Stimulated activated CD8-positive, alpha-beta memory T cell treated with anti-CD3 and anti-CD28 coated beads, Interleukin-4, amount 100 ng/mL, for 24 hours (primary cell): ENCODE measurements around the gene ZNF329.

ENCODE experiments used
- DNase-seq: peaks from one replicate; pipeline ENCODE4 v3.0.0-alpha.2; 2020; ENCODE audit warnings: low read depth

The ZNF329 gene

DNA sequence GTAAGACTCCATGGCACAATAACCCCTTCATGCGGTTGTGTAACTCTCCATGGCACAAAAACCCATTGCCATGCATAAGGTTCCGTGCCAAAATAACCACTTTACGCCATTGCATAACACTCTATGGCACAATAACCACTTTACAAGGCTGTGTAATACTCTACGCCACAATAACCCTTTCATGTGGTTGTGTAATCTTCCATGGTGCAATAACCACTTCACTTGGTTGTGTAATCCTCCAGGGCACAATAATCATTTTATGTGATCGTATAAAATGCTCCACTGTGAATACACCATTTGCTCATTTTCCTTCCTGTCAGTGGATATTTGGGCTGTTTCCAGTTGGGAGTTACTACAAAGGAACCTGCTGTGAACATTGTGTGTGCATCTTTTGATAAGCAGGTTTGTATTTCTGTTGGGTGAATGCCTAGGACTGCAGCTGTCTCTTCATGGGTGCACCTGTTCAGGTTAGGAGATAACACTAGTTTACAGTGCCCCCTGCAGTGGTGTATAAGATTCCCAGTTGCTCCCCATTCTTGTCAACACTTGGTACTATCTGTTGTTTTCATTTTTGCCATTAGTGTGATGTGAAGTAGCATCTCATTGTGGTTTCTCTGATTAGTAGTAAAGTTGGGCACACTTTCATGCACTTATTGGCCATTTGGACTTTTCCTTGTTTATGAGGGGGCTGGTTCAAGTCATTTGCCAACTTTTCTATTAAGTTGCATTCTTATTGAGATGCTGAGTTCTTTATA, 31.4 kb downstream of the ZNF329 start:
- no peak for DNase-seq

DNA sequence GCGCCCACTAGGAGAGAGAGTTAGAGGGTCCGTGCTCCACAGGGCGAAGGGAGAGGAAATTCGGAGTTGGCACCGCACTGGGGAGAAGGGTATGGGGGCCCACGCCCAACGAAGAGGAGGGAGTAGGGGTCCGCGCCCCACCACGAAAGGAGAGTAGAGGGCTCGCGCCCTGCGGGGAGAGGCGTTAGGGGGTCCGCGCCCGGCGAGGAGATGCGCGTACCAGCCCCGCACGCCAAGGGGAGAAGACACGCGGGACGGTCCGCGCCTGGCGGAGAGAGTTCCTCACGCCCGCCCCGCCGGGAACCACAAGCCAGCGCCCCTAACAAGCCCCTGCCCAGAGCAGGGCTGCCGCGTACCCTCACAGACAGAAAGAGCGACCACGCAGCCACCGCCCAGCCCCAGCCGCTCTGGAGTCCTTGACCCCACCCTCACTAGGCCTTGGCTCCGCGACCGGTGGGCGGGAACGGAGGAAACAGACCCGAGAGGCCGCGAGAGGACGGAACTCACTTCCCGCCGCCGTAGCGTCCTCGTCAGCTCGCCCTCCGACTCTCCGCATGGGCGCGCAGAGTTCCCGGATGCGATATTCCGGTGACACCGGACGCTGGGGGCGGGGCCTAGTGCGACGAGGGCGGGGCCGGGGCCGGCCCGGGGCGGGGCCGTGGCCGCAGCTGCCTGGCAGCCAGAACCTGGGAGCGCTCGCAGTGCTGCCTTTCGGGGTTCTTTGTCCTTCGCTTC, 32.6 kb downstream of the ZNF329 start:
- DNase-seq: no peak

DNA sequence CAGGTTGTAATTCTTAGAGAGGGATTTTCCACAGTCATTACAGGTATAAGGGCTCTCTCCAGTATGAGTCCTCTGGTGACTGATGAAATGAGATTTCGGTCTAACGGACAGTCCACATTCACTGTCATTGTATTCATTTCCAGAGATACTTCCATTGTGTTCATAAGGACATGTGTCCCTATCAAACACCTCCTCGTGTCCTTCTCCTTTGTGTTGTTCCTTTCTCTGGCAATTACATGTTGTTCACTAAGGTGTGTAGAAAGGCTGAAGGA, 42.1 kb downstream of the ZNF329 start:
- no peak for DNase-seq

DNA sequence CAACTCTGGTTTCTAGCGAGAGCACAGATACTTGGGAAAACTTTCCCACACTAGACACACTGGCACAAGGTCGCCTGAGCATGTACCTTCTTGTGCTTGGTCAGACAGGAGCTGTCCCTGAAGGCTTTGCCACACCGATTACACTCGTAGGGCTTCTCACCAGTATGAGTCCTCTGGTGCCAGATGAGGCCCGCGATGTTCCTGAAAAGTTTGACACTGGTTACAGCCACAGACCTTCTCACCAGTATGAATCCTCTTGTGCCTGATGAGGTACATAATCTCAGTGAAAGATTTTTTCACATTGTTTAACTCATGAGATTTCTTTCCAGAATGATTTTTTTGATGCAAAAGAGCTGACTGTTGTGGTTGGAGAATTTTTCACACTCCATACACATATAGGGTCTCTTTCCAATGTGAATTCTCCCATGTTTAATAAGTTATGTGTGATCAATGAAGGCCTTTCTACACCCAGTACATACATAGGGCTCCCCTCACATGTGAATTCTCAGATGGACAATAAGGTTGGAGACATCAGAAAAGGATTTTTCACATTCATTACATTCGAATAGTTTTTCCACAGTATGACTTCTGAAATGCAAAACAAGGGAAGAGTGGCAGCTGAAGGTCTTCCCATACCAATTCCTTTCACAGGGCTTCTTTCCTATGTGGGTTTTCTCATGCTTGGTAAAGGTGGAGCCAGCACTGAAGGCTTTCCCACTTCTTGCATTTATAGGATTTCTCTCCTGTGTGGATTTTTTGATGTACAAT, 42.6 kb downstream of the ZNF329 start:
- DNase-seq: no peak

DNA sequence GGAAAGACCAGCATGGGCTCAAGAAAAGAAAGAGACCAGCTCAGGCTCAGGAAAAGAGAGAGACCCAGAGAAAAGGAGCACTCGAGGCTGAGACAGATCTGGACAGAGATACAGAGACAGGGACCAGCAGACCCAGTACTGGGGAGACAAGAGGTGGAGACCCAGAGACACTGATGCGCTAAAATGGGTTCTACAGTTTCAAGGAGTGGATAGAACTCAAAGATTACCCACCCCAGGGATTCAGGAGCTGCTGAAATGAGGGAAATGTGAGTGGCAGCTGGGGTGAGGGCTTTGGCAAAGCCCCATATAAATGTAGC, 51.9 kb downstream of the ZNF329 start:
- DNase-seq: no peak

DNA sequence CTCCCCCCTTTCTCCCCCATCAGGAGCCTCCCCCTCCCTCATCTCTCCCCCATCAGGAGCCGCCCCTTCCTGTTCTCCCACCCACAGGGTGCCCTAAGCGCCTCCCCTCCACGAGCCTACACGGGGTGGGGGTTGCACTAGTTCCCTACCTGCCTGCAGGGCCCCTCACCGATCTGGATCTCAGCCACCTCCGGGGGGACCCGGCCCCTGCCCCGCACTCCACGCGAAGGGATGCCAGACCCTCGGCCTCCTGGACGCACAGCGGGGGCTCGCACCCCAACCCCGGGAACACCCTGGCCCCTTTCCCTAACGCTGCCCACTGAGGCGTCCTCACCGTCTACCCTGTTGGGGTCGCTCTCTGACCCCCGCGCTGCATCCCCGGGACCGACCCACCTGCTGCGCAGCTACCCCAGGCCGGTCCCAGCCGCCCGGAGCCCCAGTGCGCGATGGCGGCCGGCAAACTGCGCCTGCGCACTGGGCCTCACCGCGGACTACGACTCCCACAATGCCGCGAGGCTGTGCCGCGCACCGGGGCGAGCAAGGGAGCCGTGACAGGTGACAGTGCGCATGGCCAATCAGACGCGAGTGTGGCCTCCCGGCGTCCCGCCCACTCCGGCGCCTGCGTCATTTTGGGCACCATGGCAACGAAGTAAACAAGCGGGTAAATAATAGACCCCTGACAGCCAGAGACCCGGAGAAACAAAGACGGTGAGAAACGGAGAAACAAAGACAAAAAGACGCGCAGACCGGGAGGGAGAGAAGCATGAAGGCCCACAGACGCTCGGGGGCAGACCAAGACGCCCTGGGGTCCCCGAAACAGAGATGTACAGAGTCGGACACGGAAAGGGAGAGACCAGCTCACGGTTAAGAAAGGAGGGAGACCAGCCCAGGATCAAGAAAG, 52.6 kb downstream of the ZNF329 start, which contains the start of gene ZSCAN18:
ZSCAN18 (minus strand) TSS at position 451 of the 901 bp plus-strand sequence. CDS start 7,964 bp downstream, outside the sequence.
- peak; percentile 92 for DNase-seq

DNA sequence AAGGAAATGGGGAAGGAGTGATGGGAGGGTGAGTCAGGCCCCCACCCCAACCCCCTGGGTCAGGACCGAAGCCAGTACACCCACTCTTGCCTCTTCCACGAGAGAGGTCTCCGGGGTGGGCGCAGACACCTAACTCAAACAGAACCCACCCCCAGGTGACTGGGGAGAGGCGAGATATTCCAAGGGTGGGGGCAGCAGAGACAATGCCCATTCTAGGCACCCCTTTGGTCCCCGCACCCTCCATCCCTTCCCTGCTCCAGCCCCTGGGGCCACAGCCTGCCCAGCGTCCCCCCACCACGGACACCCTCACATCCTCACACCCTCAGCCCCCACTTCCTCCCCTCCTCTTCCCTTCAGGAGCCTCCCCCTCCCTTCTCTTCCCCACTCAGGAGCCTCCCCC, 53.2 kb downstream of the ZNF329 start:
- no peak for DNase-seq

DNA sequence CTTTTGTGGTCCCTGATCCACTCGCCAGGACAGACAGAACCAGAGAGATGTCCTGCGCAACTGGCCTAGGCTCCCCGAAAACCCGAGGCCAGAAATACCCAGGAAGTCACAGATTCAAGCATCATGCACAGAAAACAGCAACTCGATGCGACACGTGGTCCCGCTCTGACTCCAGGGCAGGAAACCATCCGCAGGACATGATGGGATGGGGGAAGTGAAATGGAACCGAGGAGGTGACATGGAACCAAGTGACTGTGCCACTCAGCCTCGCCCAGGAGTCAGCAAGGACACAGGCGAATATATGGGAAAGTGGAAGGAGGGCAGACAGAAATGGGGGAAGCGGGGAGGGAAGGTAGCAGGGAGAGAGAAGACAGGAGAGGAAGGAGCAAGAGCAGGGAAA, 53.7 kb downstream of the ZNF329 start:
- DNase-seq: no peak

DNA sequence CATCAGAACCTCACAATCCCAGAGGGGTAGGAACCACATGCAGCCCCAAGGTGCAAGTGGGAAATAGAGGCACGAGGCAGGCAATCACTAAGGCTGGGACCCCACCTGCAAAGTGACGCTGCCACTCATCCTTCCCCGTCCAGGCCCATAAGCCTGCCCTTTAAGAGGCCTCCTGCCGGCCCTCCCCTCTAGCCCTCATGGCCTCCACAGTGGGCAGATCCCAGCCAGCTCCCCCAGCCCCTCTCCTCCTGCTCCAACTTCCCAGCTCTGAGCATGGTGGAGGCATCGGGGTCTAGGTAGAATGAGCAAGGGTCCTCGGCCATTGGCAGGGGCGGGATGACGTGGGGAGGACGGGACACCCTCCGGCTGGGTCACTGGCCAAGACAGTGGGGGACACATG, 55.3 kb downstream of the ZNF329 start:
- no peak for DNase-seq

DNA sequence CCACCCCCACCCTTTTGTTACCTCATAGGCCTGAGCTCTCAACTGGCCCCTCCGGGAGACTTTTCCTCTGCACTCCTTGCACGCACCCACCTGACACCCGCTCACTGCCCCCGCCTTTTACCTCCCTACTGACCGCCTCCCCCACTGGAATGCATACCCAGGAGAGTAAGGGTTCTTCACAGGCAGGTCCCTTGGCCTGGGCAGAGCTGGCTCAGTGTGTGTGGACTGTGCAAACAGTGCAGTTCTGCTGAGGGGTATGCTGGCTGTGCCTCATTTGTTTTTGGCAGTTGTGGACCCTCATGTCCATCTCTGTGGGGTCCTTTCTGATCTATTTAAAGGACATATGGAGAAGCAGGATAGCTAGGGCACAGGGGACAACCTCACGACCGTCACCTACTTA, 57.5 kb downstream of the ZNF329 start:
- DNase-seq: no peak

DNA sequence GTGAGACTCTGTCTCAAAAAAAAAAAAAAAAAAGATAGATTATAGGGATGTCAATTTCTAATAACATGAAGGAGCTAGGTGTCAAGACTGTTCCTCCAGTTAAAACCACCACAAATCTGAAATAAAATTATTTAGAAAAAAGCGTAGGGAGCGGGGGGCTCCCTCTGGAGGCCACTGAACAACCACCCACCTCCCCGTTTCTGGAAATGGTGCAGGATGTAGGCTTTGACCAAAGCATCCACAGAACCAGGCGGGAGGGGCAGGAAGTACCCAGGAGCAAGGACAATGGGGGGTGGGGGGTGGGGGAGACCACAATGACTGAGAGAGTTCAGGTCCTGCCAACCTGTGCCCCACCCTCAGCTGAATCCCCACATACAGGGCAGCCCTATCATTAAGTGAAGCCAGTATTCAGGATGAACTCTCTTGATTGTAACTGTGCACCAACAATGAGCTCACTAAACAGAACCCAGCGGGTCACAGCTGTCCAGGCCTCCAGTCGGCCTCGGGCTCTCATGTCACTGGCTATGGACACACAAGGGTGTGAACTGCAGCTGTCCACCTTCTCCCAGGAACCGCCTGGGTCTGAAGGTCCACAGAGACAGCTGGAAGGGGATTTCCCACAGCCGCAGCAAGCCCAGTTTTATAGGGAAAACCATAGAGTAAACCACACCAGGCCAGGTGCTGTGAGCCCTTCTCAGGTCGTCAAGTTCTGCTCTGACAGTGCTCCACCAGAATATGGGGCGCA, 59.2 kb downstream of the ZNF329 start:
- DNase-seq: no peak

DNA sequence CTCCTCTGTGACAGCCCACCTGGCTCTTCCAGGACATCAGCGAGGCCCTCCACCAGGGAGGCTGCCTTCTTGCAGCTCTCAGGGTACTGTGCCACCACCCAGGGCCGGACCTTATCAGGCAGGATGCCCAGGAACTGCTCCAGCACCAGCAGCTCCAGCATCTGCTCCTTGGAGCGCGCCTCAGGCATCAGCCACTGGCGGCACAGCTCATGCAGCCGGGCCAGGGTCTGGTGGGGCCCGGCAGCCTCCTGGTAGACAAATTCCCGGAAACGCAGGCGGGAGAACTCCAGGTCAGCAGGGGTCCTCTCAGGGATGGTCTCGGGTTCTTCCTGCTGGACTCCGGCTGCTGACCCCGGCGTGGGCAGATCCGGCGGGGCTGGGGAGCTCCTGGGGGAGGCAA, 60.7 kb downstream of the ZNF329 start:
- DNase-seq: no peak

DNA sequence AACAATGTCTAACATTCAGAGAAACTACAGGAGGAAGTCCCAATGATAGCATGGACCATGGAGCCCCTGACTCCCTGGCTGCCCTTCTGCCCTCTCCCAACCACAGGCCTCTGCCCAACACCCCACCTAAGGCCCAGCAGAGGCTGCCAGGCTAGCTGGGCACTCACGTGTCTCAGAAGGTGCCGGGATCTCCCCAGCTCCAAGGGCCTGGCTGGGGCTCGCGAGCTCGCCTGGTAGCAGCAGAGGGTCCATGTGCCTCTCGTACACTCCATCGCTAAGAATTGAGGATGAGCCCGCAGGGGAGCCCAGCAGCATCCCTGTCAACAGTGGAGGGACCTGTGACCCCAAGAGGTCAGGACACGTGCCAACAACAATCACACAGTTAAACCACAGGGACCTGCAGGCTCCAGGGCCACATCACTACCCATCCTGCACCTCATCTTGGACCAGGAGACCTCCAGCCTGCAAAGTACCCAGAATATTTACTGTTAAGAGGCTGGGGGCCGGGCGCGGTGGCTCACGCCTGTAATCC, 62.0 kb downstream of the ZNF329 start:
- no peak for DNase-seq

DNA sequence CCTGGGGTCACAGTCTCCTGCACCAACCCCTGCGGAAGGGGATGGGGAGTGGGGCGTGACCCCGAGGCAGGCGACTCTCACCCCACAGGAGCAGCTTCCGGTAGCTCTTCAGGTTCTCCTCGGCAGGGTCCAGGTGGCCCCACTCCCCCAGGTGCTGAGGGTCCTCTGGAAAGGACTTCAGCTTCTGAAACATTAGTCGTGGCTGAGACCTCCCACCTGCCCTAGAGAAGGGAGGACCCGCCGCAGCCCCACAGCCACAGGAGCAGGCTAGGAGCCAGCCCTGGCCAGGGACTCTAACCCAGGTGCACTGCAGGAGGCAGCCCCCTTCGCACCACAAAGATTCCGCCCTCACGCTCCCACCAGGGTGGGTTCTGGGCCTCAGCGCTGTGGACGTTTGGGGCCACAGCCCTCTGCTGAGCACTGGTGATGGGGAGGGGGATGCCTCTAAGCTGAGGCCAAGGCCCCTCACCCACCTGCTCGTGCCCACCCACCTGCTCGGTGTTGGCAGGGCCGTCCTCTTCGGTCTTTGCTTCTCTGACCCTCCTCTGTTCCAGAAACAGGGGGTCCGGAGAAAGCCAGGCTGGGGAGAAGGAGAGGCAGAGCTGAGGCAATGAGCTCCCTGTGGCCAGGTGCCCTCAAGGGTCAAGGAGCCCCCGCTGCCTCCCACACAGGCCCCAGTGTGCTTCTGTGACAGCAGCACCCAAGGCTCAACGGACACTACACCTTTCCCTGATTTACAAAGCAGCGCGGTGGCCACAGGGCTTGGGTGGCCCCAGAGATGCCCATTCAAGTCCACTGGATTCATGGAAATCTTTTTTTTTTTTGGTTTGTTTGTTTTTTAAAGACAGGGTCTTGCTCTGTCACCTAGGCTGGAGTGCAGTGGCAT, 63.5 kb downstream of the ZNF329 start:
- no peak for DNase-seq

DNA sequence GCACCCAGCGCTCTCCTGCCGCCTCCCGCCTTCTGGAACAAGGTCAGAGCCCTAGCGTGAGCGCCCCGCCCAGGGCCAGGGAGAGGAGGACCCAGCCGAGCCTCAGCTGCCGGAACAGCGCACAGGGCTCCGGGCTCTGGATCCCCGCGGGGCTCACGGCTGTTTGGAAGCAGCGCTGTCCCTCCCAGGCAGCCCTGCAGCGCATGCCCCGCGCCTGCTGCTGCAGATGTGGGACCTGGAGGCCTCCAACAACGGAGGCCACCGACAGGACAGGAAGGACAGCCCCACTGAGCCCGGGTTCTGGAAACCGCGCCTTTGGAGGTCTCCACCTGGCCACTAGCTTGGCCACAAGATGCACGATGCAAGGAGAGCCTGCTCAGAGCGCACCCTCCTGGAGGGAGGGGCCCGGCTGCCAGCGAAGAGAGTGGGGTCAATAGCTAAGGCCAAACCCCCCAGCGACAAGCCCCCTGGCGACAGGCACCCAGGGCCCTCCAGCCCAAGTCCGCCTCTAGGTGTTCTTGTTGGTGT, 65.2 kb downstream of the ZNF329 start:
- no peak for DNase-seq

DNA sequence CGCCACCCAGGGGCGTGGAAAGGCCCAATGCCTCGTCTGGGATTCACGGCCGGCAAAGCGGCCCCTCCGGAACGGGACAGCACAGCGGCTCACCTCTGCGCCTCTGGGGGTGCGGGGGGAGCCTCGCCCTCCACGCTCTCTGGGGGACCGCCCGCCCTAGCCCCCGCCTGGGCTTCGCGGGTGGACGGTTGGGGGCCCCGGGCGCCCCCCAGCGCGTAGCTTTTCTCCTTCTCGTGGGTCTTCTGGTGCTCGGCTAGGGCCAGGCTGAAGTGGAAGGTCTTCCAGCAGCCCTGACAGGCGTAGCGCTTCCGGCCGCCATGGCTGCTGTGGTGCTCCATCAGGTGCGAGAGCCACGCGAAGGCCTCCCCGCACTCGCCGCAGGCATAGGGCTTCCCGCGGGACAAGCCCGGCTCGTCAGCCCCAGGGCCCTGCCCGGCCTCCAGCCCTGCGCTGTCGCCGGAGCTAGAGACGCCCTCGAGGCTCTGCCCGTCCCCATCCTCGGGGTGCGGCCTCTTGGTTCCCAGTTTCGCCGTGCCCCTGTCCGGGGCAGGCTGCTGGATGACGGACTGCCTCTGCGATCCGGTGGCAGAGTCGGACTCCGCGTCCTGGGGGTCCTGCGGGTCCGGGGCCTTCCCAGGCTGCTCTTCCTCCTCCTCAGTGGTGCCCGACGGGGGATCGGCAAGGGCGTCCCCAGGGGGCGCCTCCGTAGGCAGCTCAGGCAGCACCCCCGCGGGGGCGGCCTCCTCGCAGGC, 65.8 kb downstream of the ZNF329 start:
- no peak for DNase-seq

DNA sequence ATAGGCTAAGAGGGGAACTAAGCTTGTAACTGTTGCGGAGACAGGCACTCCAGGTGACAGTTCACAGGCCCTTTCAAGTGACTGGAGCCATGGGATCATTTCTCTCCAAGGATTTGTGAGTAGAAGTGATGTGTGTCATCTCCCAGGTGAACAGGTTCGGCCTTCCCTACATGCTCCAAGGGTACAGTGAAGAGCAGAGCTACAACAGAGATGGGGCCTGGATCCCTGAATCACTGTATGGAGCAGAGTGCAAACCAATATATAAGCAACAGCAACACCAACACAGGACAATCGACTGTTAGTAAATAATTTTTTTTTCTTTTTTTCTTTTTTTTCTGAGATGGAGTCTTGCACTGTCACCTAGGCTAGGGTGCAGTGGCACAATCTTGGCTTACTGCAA, 67.6 kb downstream of the ZNF329 start:
- no peak for DNase-seq

DNA sequence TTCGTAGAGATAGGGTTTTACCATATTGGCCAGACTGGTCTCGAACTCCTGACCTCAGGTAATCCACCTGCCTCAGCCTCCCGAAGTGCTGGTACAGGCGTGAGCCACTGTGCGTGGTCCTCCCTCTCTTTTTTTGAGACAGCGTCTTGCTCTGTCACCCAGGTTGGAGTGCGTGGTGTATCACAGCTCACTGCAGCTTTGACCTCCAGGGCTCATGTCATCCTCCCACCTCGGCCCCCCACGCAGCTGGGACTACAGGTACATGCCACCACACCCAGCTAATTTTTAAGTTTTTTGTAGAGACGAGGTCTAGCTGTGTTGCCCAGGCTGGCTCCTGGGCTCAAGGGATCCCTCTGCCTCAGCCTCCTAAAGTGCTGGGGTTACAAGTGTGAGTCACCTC, 70.8 kb downstream of the ZNF329 start:
- no peak for DNase-seq
